Measurements from ENCODE around the gene SCN4A.
A peak's percentile ranks its signal among the peaks of the same experiment; 100 is the strongest.
"Not testable (repeated sequence)": the region's sequence is repeated elsewhere in the genome, so short reads cannot be mapped to it uniquely, and the experiment has no call there.

The SCN4A gene

GRCh38 chr17:63934183-63935112 is 38.3 kb downstream of the SCN4A start:
- no peak for DNase-seq (ENCODE audit: low read depth)

- no peak for DNase-seq (ENCODE audit: low read depth)
These were observed 39.1 kb downstream of the SCN4A start for GRCh38 chr17:63933598-63933997.

- no peak for DNase-seq (ENCODE audit: low read depth)
These were observed 40.0 kb downstream of the SCN4A start for GRCh38 chr17:63932721-63933120.

- no peak for DNase-seq (ENCODE audit: low read depth)
These were observed 40.6 kb downstream of the SCN4A start, which contains the start of gene CD79B for GRCh38 chr17:63931981-63932561. Gene CD79B, minus strand, starts transcription at chr17:63932331. Its CDS starts 70 bp downstream, at chr17:63932261.

GRCh38 chr17:63930951-63931575 is 41.7 kb downstream of the SCN4A start:
- DNase-seq (ENCODE audit: low read depth), result no peak

GRCh38 chr17:63929860-63930766 is 42.6 kb downstream of the SCN4A start:
- no peak for DNase-seq (ENCODE audit: low read depth)

- DNase-seq (ENCODE audit: low read depth), result no peak
These were observed 43.6 kb downstream of the SCN4A start for GRCh38 chr17:63928966-63929695.

- no peak for DNase-seq (ENCODE audit: low read depth)
These were observed 44.5 kb downstream of the SCN4A start for GRCh38 chr17:63928172-63928666.

- no peak for DNase-seq (ENCODE audit: low read depth)
These were observed 45.1 kb downstream of the SCN4A start for GRCh38 chr17:63927464-63928171.

GRCh38 chr17:63926164-63926563 is 46.6 kb downstream of the SCN4A start:
- DNase-seq (ENCODE audit: low read depth), result no peak

GRCh38 chr17:63925615-63926014 is 47.1 kb downstream of the SCN4A start:
- DNase-seq (ENCODE audit: low read depth), result no peak

GRCh38 chr17:63922402-63922801 is 50.3 kb downstream of the SCN4A start:
- DNase-seq (ENCODE audit: low read depth), result not testable (repeated sequence)

- DNase-seq (ENCODE audit: low read depth), result not testable (repeated sequence)
These were observed 51.9 kb downstream of the SCN4A start for GRCh38 chr17:63920779-63921178.

- DNase-seq (ENCODE audit: low read depth), result not testable (repeated sequence)
These were observed 52.7 kb downstream of the SCN4A start for GRCh38 chr17:63920050-63920449.

- peak; percentile 27 for DNase-seq (ENCODE audit: low read depth)
These were observed 53.4 kb downstream of the SCN4A start for GRCh38 chr17:63919311-63919723.

- DNase-seq (ENCODE audit: low read depth), result not testable (repeated sequence)
These were observed 53.9 kb downstream of the SCN4A start, which contains the start of gene GH1 for GRCh38 chr17:63918789-63919305. Gene GH1, minus strand, starts transcription at chr17:63918839. Its CDS starts 63 bp downstream, at chr17:63918776.

GRCh38 chr17:63918305-63918704 is 54.4 kb downstream of the SCN4A start:
- DNase-seq (ENCODE audit: low read depth), result no peak

- DNase-seq (ENCODE audit: low read depth), result no peak
These were observed 55.1 kb downstream of the SCN4A start for GRCh38 chr17:63917646-63918045.

- DNase-seq (ENCODE audit: low read depth), result not testable (repeated sequence)
These were observed 55.5 kb downstream of the SCN4A start for GRCh38 chr17:63917206-63917605.
